LNCaP clone FGC (cell line): ENCODE results near the gene PBLD.

Experiments
- DNase-seq: peaks from one replicate; pipeline ENCODE4 v3.0.0-alpha.2; 2011; ENCODE audit warnings: low read depth
- H3K4me3 ChIP-seq: 2 replicates; pipeline ENCODE4 v1.5.1; 2011; ENCODE audit warnings: mild to moderate bottlenecking, low read depth, low read length, control low read depth
- TF ChIP-seq, protein P1 (sequence below): IDR thresholded peaks from 2 replicates; pipeline ENCODE4 v1.5.1; 2012; ENCODE audit warnings: mild to moderate bottlenecking; ENCODE audit not compliant: control insufficient read depth, insufficient read depth; ENCODE audit errors: extremely low read depth

PBLD gene

GRCh38 chr10:68301790-68302502, 30.8 kb downstream of the PBLD start:
- H3K4me3 ChIP-seq: no peak overlapping the region
- TF ChIP-seq, protein P1, sequence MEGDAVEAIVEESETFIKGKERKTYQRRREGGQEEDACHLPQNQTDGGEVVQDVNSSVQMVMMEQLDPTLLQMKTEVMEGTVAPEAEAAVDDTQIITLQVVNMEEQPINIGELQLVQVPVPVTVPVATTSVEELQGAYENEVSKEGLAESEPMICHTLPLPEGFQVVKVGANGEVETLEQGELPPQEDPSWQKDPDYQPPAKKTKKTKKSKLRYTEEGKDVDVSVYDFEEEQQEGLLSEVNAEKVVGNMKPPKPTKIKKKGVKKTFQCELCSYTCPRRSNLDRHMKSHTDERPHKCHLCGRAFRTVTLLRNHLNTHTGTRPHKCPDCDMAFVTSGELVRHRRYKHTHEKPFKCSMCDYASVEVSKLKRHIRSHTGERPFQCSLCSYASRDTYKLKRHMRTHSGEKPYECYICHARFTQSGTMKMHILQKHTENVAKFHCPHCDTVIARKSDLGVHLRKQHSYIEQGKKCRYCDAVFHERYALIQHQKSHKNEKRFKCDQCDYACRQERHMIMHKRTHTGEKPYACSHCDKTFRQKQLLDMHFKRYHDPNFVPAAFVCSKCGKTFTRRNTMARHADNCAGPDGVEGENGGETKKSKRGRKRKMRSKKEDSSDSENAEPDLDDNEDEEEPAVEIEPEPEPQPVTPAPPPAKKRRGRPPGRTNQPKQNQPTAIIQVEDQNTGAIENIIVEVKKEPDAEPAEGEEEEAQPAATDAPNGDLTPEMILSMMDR: peak; percentile 56
- DNase-seq: peak; percentile 59

GRCh38 chr10:68301301-68301700, 31.4 kb downstream of the PBLD start:
- DNase-seq: no peak
- no peak overlapping the region for H3K4me3 ChIP-seq
- TF ChIP-seq, protein P1: no peak

DNA sequence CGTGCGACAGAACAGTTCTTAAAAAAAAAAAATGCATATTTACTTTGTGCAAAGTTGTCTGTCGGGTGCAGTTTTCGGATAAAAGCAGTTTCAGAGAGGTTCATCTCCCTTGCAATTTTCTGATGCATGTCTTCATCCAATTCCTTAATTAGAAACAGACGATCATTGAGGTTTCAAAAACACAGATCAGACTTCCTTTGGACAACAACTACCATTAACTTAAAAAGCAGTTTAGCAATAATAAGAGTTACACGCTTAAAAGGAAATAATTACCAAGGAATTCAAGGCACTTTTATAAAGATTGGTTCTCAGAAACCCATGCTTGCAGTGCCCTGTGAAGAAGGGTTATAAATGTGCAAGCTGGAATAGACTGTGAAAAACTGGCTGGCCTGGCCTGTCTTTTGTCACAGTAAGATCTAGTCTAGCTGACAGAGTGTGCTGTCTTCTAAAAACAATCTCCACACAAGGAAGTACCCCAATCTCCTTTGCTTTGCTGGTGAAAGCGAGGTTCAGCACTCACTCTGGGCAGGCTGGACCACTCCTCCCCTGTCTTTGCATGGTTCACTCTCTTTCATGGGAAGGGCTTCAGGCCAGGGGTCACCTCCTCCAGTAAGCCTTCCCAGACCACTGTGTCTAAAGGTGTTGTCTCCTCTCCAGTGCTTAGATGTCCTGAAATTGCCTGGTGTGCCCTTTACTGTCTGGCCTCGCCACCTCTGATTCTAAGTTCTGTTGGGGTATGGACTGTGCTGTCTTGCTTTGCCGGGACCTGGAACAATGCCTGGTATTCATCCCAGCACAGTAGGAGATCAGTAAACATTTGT, 35.7 kb downstream of the PBLD start:
- H3K4me3 ChIP-seq: no peak overlapping the region
- TF ChIP-seq, protein P1: no peak
- DNase-seq: no peak

DNA sequence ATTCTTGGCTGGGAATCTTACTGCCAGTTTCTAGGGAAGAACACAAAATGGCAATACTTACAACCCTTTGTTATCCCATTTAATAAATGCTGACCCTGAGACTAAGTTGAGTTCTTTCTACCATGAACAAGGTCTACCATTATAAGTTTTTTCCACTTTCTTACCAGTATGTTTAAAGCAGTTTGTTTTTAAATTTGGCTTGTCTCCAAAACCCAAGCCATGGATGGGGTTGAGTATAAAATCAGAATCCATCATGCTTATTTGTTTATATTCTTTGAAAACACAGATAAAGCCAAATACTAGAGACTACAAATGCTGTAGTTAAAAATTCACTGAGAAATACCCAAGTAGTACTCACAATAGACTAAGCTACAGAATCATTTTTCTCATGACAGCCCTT, 42.0 kb downstream of the PBLD start:
- no peak overlapping the region for H3K4me3 ChIP-seq
- no peak for DNase-seq
- TF ChIP-seq, protein P1: no peak

- TF ChIP-seq, protein P1: no peak
- no peak for DNase-seq
- no peak overlapping the region for H3K4me3 ChIP-seq
Observed at GRCh38 chr10:68288717-68289116, 44.0 kb downstream of the PBLD start.

DNA sequence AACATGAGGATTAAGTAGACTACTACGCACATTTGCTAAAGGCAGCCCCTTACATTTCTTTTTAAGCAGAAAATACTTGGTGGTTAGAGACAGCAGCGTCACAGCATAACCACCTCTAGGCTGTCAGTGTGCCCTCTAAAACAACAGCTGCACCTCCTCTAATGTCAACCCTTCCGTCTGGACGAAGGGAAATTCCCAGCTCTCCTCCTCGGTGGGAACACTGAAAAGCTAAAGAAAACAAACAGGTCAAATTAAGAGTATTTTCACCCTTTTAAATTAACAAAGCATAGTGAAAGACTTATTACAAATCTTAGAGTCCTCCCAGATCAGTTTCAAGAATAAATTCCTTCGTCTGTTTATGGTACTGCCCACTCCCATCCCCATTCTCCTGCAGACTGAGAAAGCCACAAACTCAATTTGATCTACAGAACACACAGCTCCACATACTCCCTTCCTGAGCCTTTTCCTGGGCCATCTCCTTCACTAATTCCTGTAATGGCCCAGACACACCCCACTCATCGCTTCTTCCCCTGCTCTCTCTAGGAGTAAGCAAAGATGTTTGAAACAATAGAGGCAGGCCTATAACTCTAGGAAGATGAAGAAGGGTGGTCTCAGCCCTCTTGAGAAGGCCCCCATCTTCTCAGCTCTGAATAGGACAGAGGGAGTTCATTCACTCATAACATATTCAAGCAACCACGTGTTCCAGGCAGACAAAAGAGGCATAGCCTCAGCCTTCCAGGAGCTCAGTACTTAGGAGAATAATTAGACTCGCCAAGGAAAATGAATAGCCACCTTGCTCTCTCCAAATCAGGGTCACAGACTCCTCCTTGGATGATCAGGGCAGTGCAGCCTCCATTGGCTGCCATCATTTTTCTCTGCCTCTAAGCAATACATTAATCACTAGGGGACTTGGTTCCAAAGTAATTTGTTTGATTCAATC, 48.4 kb downstream of the PBLD start:
- no peak for DNase-seq

More for the DNA sequence above, 48.4 kb downstream of the PBLD start:
- TF ChIP-seq, protein P1: no peak
- H3K4me3 ChIP-seq: no peak overlapping the region
